MM.1S (cell line): ENCODE data around the gene F8.

Experiments used
- DNase-seq: peaks from one replicate; pipeline ENCODE4 v3.0.0-alpha.2; 2015
- H2AFZ ChIP-seq: fragments of 300-600 bp; sonication (generic); 2 replicates; pipeline ENCODE4 v1.6.0; 2016; ENCODE audit warnings: antibody characterized with exemption, low read length
- H3F3A ChIP-seq: fragments of 300-600 bp; sonication (generic); 2 replicates; pipeline ENCODE4 v1.6.1; 2016; ENCODE audit warnings: mild to moderate bottlenecking, antibody characterized with exemption, low read length, moderate library complexity, mixed read lengths; ENCODE audit not compliant: insufficient read depth
- H3K27ac ChIP-seq: fragments of 300-600 bp; sonication (generic); 2 replicates; pipeline ENCODE4 v1.5.1; 2016; ENCODE audit warnings: mild to moderate bottlenecking, low read length
- H3K27me3 ChIP-seq: fragments of 300-600 bp; sonication (generic); replicated peaks from 2 replicates; pipeline ENCODE4 v1.6.0; 2016; ENCODE audit warnings: low read length; ENCODE audit not compliant: insufficient read depth
- H3K36me3 ChIP-seq: fragments of 300-600 bp; sonication (generic); replicated peaks from 2 replicates; pipeline ENCODE4 v1.6.1; 2016; ENCODE audit warnings: mild to moderate bottlenecking, low read length, mixed read lengths; ENCODE audit not compliant: insufficient read depth
- H3K4me1 ChIP-seq: fragments of 300-600 bp; sonication (generic); 2 replicates; pipeline ENCODE4 v1.6.1; 2016; ENCODE audit warnings: low read length, mixed read lengths
- H3K4me2 ChIP-seq: fragments of 300-600 bp; sonication (generic); 2 replicates; pipeline ENCODE4 v1.6.0; 2016; ENCODE audit warnings: low read depth, low read length
- H3K4me3 ChIP-seq: fragments of 300-600 bp; sonication (generic); 2 replicates; pipeline ENCODE4 v1.5.1; 2016; ENCODE audit warnings: low read length, mixed read lengths
- H3K79me2 ChIP-seq: fragments of 300-600 bp; sonication (generic); 2 replicates; pipeline ENCODE4 v1.6.1; 2016; ENCODE audit warnings: mixed run types, low read length, mixed read lengths
- H3K9ac ChIP-seq: fragments of 300-600 bp; sonication (generic); 2 replicates; pipeline ENCODE4 v1.6.1; 2016; ENCODE audit warnings: low read length, mixed read lengths
- H3K9me2 ChIP-seq: fragments of 300-600 bp; sonication (generic); replicated peaks from 2 replicates; pipeline ENCODE4 v1.6.1; 2016; ENCODE audit warnings: mild to moderate bottlenecking, low read length, mixed read lengths; ENCODE audit not compliant: insufficient read depth
- H3K9me3 ChIP-seq: fragments of 300-600 bp; sonication (generic); replicated peaks from 2 replicates; pipeline ENCODE4 v1.6.1; 2016; ENCODE audit warnings: mild to moderate bottlenecking, low read length, mixed read lengths; ENCODE audit not compliant: insufficient read depth
- H4K20me1 ChIP-seq: fragments of 300-600 bp; sonication (generic); 2 replicates; pipeline ENCODE4 v1.6.1; 2016; ENCODE audit warnings: mild to moderate bottlenecking, low read length, moderate library complexity, mixed read lengths; ENCODE audit not compliant: insufficient read depth
- CTCF ChIP-seq: fragments of 300-600 bp; sonication (generic); IDR thresholded peaks from 2 replicates; pipeline ENCODE4 v1.5.1; 2016; ENCODE audit warnings: antibody characterized with exemption, low read length, mixed read lengths
- EZH2 ChIP-seq: fragments of 300-600 bp; sonication (generic); optimal IDR thresholded peaks from 2 replicates; pipeline ENCODE3; 2017; ENCODE audit warnings: low read depth, mild to moderate bottlenecking, antibody characterized with exemption, low read length, mixed read lengths
- EZH2phosphoT487 ChIP-seq: fragments of 300-600 bp; sonication (generic); IDR thresholded peaks from 2 replicates; pipeline ENCODE4 v1.6.1; 2018; ENCODE audit warnings: antibody characterized with exemption, low read length

F8 gene

GRCh38 chrX:155068165-155068564 is 45.6 kb upstream of the F8 start:
- Histone ChIP-seq H3K9me3 (no peaks in the 10 kb centered on the region), H3K9ac (no peak overlapping the region), H3K79me2 (peaks cover 19% of the 10 kb centered on the region), H3K4me3 (no peak overlapping the region), H3K4me2 (no peak overlapping the region), H3K9me2 (no peaks in the 10 kb centered on the region), H3F3A (no peaks in the 10 kb centered on the region), H3K27ac (no peak overlapping the region), H3K4me1 (no peaks in the 10 kb centered on the region), H3K36me3 (no peaks in the 10 kb centered on the region), H4K20me1 (no peaks in the 10 kb centered on the region), H2AFZ (no peak overlapping the region), H3K27me3 (no peaks in the 10 kb centered on the region)
- TF ChIP-seq EZH2 (no peak), CTCF (no peak), EZH2phosphoT487 (no peak)
- DNase-seq = no peak

DNA sequence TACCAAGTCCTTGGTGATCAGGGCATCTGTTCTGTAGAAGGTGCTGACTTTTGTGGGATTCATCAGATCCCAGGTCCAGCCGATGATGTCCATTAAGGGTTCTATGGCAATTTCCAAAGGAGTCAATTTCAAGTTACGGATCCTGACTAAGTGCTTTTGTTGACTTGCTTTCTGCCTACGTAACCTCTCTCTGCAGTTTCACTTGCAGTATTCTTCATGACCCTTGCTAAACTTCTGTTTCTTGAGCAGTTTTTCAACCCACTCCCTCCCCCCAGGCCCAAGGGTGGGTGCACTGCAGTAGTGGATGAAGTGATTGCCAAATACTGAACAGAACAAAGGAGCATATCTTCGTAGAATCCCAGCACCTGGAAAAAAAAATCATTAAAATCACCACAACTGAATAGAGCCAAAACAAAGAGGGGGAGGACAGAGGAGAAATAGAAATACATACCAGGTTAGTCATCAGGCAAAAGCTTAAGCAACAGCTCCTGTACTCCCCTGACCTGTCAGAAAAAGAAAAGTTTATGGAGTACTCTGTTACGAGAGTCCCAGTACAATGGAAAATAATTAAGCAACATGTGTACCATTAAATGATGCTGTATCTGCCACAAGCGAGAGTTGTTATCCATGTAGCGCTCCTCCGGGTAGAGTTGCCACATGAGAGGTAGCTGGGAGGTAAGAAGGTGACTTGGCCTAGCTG is 42.7 kb upstream of the F8 start:
- no peak overlapping the region for H3K4me2 ChIP-seq
- no peaks in the 10 kb centered on the region for H3K9me3 ChIP-seq
- H3K79me2 ChIP-seq = peaks cover 2% of the 10 kb centered on the region; the same call in 1 of the 2 replicates
- H3K4me3 ChIP-seq = no peak overlapping the region
- H4K20me1 ChIP-seq = no peaks in the 10 kb centered on the region
- TF ChIP-seq CTCF (no peak), EZH2phosphoT487 (no peak), EZH2 (no peak)
- no peaks in the 10 kb centered on the region for H3K27me3 ChIP-seq
- H3K27ac ChIP-seq = no peak overlapping the region
- no peaks in the 10 kb centered on the region for H3F3A ChIP-seq
- no peaks in the 10 kb centered on the region for H3K4me1 ChIP-seq
- H2AFZ ChIP-seq = no peak overlapping the region
- no peak overlapping the region for H3K9ac ChIP-seq
- H3K9me2 ChIP-seq = no peaks in the 10 kb centered on the region
- DNase-seq = no peak
- no peaks in the 10 kb centered on the region for H3K36me3 ChIP-seq

DNA sequence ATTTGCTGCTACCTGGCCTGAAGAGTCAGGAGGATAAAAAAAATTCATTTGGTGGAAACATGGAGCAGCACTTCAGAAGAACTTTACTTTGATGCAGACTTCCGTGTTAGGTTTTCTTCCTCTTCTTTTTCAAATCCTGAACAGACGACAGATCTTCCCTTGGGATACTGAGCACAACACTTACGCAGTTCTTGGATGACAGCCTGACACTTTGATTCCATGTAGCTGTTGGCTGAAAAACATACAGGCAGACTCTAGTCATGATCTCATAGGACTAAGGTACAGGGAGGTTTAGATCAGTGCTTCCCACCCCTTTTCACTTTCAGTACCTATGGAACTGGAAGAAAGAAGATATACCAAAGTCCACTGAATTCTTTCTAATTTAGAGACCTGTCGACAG is 39.2 kb upstream of the F8 start:
- Histone ChIP-seq H4K20me1 (no peaks in the 10 kb centered on the region), H3K9me2 (no peaks in the 10 kb centered on the region), H3K36me3 (no peaks in the 10 kb centered on the region), H3K79me2 (no peaks in the 10 kb centered on the region), H3K4me3 (no peak overlapping the region), H3K9me3 (no peaks in the 10 kb centered on the region), H3K9ac (no peak overlapping the region), H3K4me2 (no peak overlapping the region), H3F3A (no peaks in the 10 kb centered on the region), H2AFZ (no peak overlapping the region), H3K4me1 (0 out of 2 replicates have a peak, but pooled peaks cover 3% of the 10 kb centered on the region), H3K27ac (no peak overlapping the region), H3K27me3 (no peaks in the 10 kb centered on the region)
- TF ChIP-seq CTCF = no peak
- TF ChIP-seq EZH2phosphoT487 = no peak
- TF ChIP-seq EZH2 = no peak
- DNase-seq = no peak
